CD4-positive, alpha-beta T cell treated with Interleukin-2 at 100 ng/mL for 4 hours (primary cell): ENCODE measurements around the gene C4orf51.
A peak's percentile ranks its signal among the peaks of the same experiment; 100 is the strongest.

Source experiments
- DNase-seq: peaks from one replicate; pipeline ENCODE4 v3.0.0-alpha.2; 2020; ENCODE audit warnings: low spot score

The C4orf51 gene

GRCh38 chr4:145709843-145710242 is 29.9 kb downstream of the C4orf51 start:
- no peak for DNase-seq

GRCh38 chr4:145716200-145716599 is 36.3 kb downstream of the C4orf51 start:
- DNase-seq, result no peak

GRCh38 chr4:145716661-145717200 is 36.8 kb downstream of the C4orf51 start:
- no peak for DNase-seq

GRCh38 chr4:145719752-145720624 is 40.0 kb downstream of the C4orf51 start:
- no peak for DNase-seq

GRCh38 chr4:145720656-145721055 is 40.7 kb downstream of the C4orf51 start:
- DNase-seq, result no peak

GRCh38 chr4:145722561-145722960 is 42.6 kb downstream of the C4orf51 start:
- no peak for DNase-seq

GRCh38 chr4:145723336-145723735 is 43.4 kb downstream of the C4orf51 start:
- DNase-seq, result no peak

- DNase-seq, result no peak
Observed at GRCh38 chr4:145730026-145730425, 50.1 kb downstream of the C4orf51 start.

GRCh38 chr4:145731028-145731427 is 51.1 kb downstream of the C4orf51 start:
- DNase-seq, result no peak

GRCh38 chr4:145732001-145732815 is 52.3 kb downstream of the C4orf51 start:
- no peak for DNase-seq

- peak; percentile 66 for DNase-seq
Observed at GRCh38 chr4:145732895-145733880, 53.2 kb downstream of the C4orf51 start.

- DNase-seq, result no peak
Observed at GRCh38 chr4:145734031-145734430, 54.1 kb downstream of the C4orf51 start.

GRCh38 chr4:145734576-145735346 is 54.8 kb downstream of the C4orf51 start:
- no peak for DNase-seq

- no peak for DNase-seq
Observed at GRCh38 chr4:145735347-145735675, 55.4 kb downstream of the C4orf51 start.

GRCh38 chr4:145735827-145736226 is 55.9 kb downstream of the C4orf51 start:
- no peak for DNase-seq

- DNase-seq, result no peak
Observed at GRCh38 chr4:145736241-145736831, 56.4 kb downstream of the C4orf51 start.

- no peak for DNase-seq
Observed at GRCh38 chr4:145739845-145740244, 59.9 kb downstream of the C4orf51 start.

- no peak for DNase-seq
Observed at GRCh38 chr4:145740806-145741205, 60.9 kb downstream of the C4orf51 start.

- DNase-seq, result no peak
Observed at GRCh38 chr4:145743641-145744040, 63.7 kb downstream of the C4orf51 start.

- no peak for DNase-seq
Observed at GRCh38 chr4:145755802-145756201, 75.9 kb downstream of the C4orf51 start.

GRCh38 chr4:145756244-145756643 is 76.3 kb downstream of the C4orf51 start:
- DNase-seq, result no peak
